HepG2 (cell line): Measurements from ENCODE around the gene SLC13A5. TPM values are rescaled to one million over a fixed set of nuclear protein-coding genes. Genes with fewer than 3 reads are reported as not detected.

ENCODE experiments used
- ATAC-seq: fragments of 200-7000 bp; cut with Tn5 transposase; 3 replicates; pipeline ENCODE4 v1.9.1; 2020; ENCODE audit warnings: mild to moderate bottlenecking, moderate library complexity
- BruUV-seq: library from RNA; stranded (reverse); fragments of 400-500 nt; replicated peaks from 2 replicates; lab custom pipeline; 2021; lab: Mats Ljungman, UMichigan
- CTCF ChIA-PET: fragments of 300-600 bp; formaldehyde crosslinking; extraction: SDS; loops from one replicate; lab custom pipeline; 2021; ENCODE audit warnings: low total read pairs, inconsistent platforms, low intra/inter-chr PET ratio; lab: Yijun Ruan, JAX
- POLR2A ChIA-PET: fragments of 350-600 bp; sonication (Branson Sonifier 250); formaldehyde crosslinking; loops from one replicate; lab custom pipeline; 2020; ENCODE audit warnings: antibody characterized with exemption, inconsistent platforms; lab: Yijun Ruan, JAX
- DNase-seq: peaks from one replicate; pipeline ENCODE4 v3.0.0-alpha.2; 2015; ENCODE audit warnings: low spot score
- FAIRE-seq: peaks from 3 replicates; lab custom pipeline; 2011; peaks lifted over from hg19 to GRCh38; lab: Jason Lieb, UNC
- H2AFZ ChIP-seq: one replicate; pipeline ENCODE4 v1.6.1; 2011; ENCODE audit warnings: low read length, inconsistent platforms
- H3K27ac ChIP-seq: fragments of 300-600 bp; 3 replicates; pipeline ENCODE4 v1.8.0; 2011; ENCODE audit warnings: mixed run types, mild to moderate bottlenecking, mixed read lengths, low read length, inconsistent platforms; ENCODE audit not compliant: insufficient read depth; ENCODE audit errors: extremely low read length
- H3K27me3 ChIP-seq, 2 experiments: fragments of 200-600 bp in 1 of 2; 2 replicates in 1 of 2; 3 replicates in 1 of 2; pipeline versions ENCODE4 v1.6.0 to v1.8.0; 2011; ENCODE audit warnings: low read length in 2 of 2, mild to moderate bottlenecking in 2 of 2, moderate library complexity in 2 of 2, inconsistent platforms in 1 of 2; ENCODE audit not compliant: insufficient read depth in 2 of 2, control insufficient read depth in 1 of 2
- H3K36me3 ChIP-seq, 2 experiments: fragments of 200-600 bp in 1 of 2; replicated peaks in 1 of 2; 2 replicates in 1 of 2; 3 replicates in 1 of 2; pipeline versions ENCODE4 v1.5.1 to v1.8.0; 2011; ENCODE audit warnings: low read length in 2 of 2, inconsistent platforms in 1 of 2; ENCODE audit not compliant: insufficient read depth in 2 of 2, control insufficient read depth in 1 of 2
- H3K4me1 ChIP-seq: 2 replicates; pipeline ENCODE4 v1.5.1; 2012; ENCODE audit warnings: low read length, inconsistent platforms; ENCODE audit not compliant: insufficient read depth
- H3K4me2 ChIP-seq: 2 replicates; pipeline ENCODE4 v1.6.0; 2011; ENCODE audit warnings: low read depth, low read length, inconsistent platforms
- H3K4me3 ChIP-seq, 3 experiments: fragments of 200-600 bp in 1 of 3; sonication (generic), shearing (Covaris generic) in 1 of 3; replicated peaks in 1 of 3; 2 replicates each; pipeline ENCODE4 v1.5.1; 2011 to 2016; ENCODE audit warnings: low read length in 3 of 3, inconsistent platforms in 2 of 3, low read depth in 2 of 3, mild to moderate bottlenecking in 2 of 3, control low read depth in 1 of 3, mixed read lengths in 1 of 3; ENCODE audit not compliant: insufficient read depth in 1 of 3
- H3K79me2 ChIP-seq: one replicate; pipeline ENCODE4 v1.6.1; 2011; ENCODE audit warnings: low read length, inconsistent platforms; ENCODE audit not compliant: insufficient read depth
- H3K9ac ChIP-seq: 2 replicates; pipeline ENCODE4 v1.6.0; 2011; ENCODE audit warnings: mild to moderate bottlenecking, low read depth, low read length, inconsistent platforms; ENCODE audit not compliant: insufficient read depth
- H3K9me3 ChIP-seq: 2 replicates; pipeline ENCODE4 v1.5.1; 2012; ENCODE audit warnings: mild to moderate bottlenecking, low read length
- H4K20me1 ChIP-seq: 2 replicates; pipeline ENCODE4 v1.6.0; 2011; ENCODE audit warnings: inconsistent platforms, mild to moderate bottlenecking, low read length, moderate library complexity; ENCODE audit not compliant: insufficient read depth
- ATF4 ChIP-seq, 2 experiments: fragments of 450-650 bp in 1 of 2; sonication (generic) in 1 of 2; formaldehyde crosslinking; IDR thresholded peaks; 2 replicates each; pipeline versions ENCODE4 v1.5.0 to v1.8.0; 2020 to 2022; ENCODE audit warnings: mild to moderate bottlenecking in 1 of 2, missing genetic modification reagents in 1 of 2
- CBX2 ChIP-seq, 2 experiments: fragments of 200-600 bp in 1 of 2; sonication (generic); formaldehyde crosslinking in 1 of 2; IDR thresholded peaks; 2 replicates each; pipeline versions ENCODE4 v1.7.0 to v1.8.1; 2018 to 2022; ENCODE audit warnings: low read depth in 2 of 2, low read length in 1 of 2, mild to moderate bottlenecking in 1 of 2, missing genetic modification reagents in 1 of 2
- CEBPB ChIP-seq: IDR thresholded peaks from 2 replicates; pipeline ENCODE4 v1.6.1; 2011; ENCODE audit warnings: low read depth, low read length, improper control_type of control experiment, borderline replicate concordance
- FOXP1 ChIP-seq, 2 experiments: fragments of 450-650 bp in 1 of 2; IDR thresholded peaks; 2 replicates each; pipeline ENCODE4 v1.6.1; 2017 to 2018; ENCODE audit warnings: antibody characterized with exemption in 1 of 2
- HNF4A ChIP-seq: sonication (generic); formaldehyde crosslinking; IDR thresholded peaks from 2 replicates; pipeline ENCODE4 v1.4.0; 2020; ENCODE audit warnings: missing genetic modification reagents
- IKZF5 ChIP-seq: IDR thresholded peaks from 2 replicates; pipeline ENCODE4 v1.6.1; 2018; ENCODE audit warnings: missing genetic modification reagents, mild to moderate bottlenecking, missing compliant biosample characterization
- MED1 ChIP-seq: sonication (generic); formaldehyde crosslinking; IDR thresholded peaks from 2 replicates; pipeline ENCODE4 v1.4.0; 2020; ENCODE audit warnings: missing genetic modification reagents
- NCOA2 ChIP-seq: sonication (generic); formaldehyde crosslinking; IDR thresholded peaks from 2 replicates; pipeline ENCODE4 v1.8.0; 2022; ENCODE audit warnings: inconsistent platforms
- PHF5A ChIP-seq: IDR thresholded peaks from one replicate; pipeline ENCODE4 v1.6.1; 2018; ENCODE audit warnings: low read depth, missing genetic modification reagents; ENCODE audit not compliant: unreplicated experiment
- SALL1 ChIP-seq: sonication (generic); formaldehyde crosslinking; IDR thresholded peaks from 2 replicates; pipeline ENCODE4 v1.8.0; 2022; ENCODE audit warnings: mild to moderate bottlenecking, missing genetic modification reagents
- SP140L ChIP-seq: sonication (generic); formaldehyde crosslinking; IDR thresholded peaks from 2 replicates; pipeline ENCODE4 v1.4.0; 2020; ENCODE audit warnings: missing genetic modification reagents, borderline replicate concordance
- ZFP91 ChIP-seq: sonication (generic); formaldehyde crosslinking; IDR thresholded peaks from 2 replicates; pipeline ENCODE4 v1.9.0; 2022; ENCODE audit warnings: missing genetic modification reagents, mild to moderate bottlenecking, borderline replicate concordance
- ZNF451 ChIP-seq: sonication (generic); formaldehyde crosslinking; IDR thresholded peaks from 2 replicates; pipeline ENCODE4 v1.5.0; 2020; ENCODE audit warnings: mild to moderate bottlenecking, missing genetic modification reagents
- ZNF609 ChIP-seq: sonication (generic); formaldehyde crosslinking; IDR thresholded peaks from 2 replicates; pipeline ENCODE4 v1.4.0; 2020; ENCODE audit warnings: mild to moderate bottlenecking, missing genetic modification reagents, borderline replicate concordance
- ZNF790 ChIP-seq: sonication (generic); formaldehyde crosslinking; IDR thresholded peaks from 2 replicates; pipeline ENCODE4 v1.8.0; 2022; ENCODE audit warnings: missing genetic modification reagents, mild to moderate bottlenecking, borderline replicate concordance
- WGBS: methylation state at CpG from one replicate; pipeline ENCODE4 v1.1.6; 2017; ENCODE audit warnings: low lambda C conversion rate; 5-methylcytosine and 5-hydroxymethylcytosine counted together
- in situ Hi-C: cut with HindIII; loops from 2 replicates; pipeline ENCODE4 v1.10.0; 2017; ENCODE audit warnings: low pct_unique_long_range_greater_than_20kb; ENCODE audit not compliant: extremely low pct_ligation_motif_present
- intact Hi-C: fragments of 100-400 bp; cut with micrococcal nuclease; formaldehyde crosslinking; loops from one replicate; pipeline ENCODE4 v1.10.0; 2022; ENCODE audit not compliant: unreplicated experiment
- polyA plus RNA-seq, 8 experiments: library from polyadenylated mRNA; depleted of rRNA in 3 of 8; stranded (reverse) in 7 of 8; unstranded in 1 of 8; fragments of >200 nt; fragmentation: Illumina TruSeq in 4 of 8; extraction: Trizol in 4 of 8; gene quantifications; 2 replicates each; pipeline versions ENCODE4 v1.2.1 to v1.2.3, GENCODE V29; 2011 to 2016; ENCODE audit warnings: low read depth in 4 of 8, missing spikeins in 1 of 8, mixed read lengths in 1 of 8; ENCODE audit not compliant: insufficient read depth in 1 of 8
- total RNA-seq, 5 experiments: library from RNA; depleted of rRNA; stranded (reverse); fragments of >200 nt; fragmentation: Illumina TruSeq; extraction: Trizol; gene quantifications; 2 replicates each; pipeline ENCODE4 v1.2.3, GENCODE V29; 2016; ENCODE audit warnings: low read depth in 1 of 5

SLC13A5 gene
- total and polyA plus RNA-seq, 2 of the 13 experiments (the other 11 are each of a cell fraction or from before 2014, with no cell fraction given), result 42.8 to 310 TPM

- Histone ChIP-seq H3K27me3 (no peaks in the 10 kb centered on the region; a peak in 1 of 5 replicates), H3K4me1 (peaks cover 95% of the 10 kb centered on the region), H3K9ac (no peak overlapping the region), H4K20me1 (no peaks in the 10 kb centered on the region), H3K36me3 (no peaks in the 10 kb centered on the region), H3K9me3 (no peaks in the 10 kb centered on the region), H3K4me3 (no peak overlapping the region), H3K4me2 (peak overlapping the region; percentile 66), H3K27ac (peak overlapping the region; percentile 15), H3K79me2 (no peaks in the 10 kb centered on the region), H2AFZ (no peak overlapping the region)
- in situ Hi-C loops, result no loop called here
- POLR2A ChIA-PET, result interaction anchor here (0.6 to 7.7 kb wide), 5 partner anchors 10 to 42 kb away, joined by 3 to 265 read pairs (median 4); partner anchors contain the start of gene SLC13A5
- ATAC-seq (no peak; the same call in 2 of the 3 replicates), FAIRE-seq (no peak), DNase-seq (peak; percentile 28)
- BruUV-seq, result no TSS peak
- WGBS, result 2% methylated on average over 5 of the region's 5 CpGs
- CTCF ChIA-PET, result no interaction called here
- intact Hi-C loops, result loop anchor here (2.0 kb wide), 2 partner anchors 15 to 19 kb away; no protein-coding TSS in a partner anchor
- TF ChIP-seq MED1 (CRISPR knock-in tag), result 0 out of 2 replicates have a peak, but pooled peaks have one; percentile 18
- peak; percentile 55; the same call in 1 of the 2 replicates for TF ChIP-seq HNF4A
- TF ChIP-seq FOXP1 (IDR thresholded peaks at IDR 0.05), result no peak
- TF ChIP-seq FOXP1 (CRISPR knock-in tag; IDR thresholded peaks at IDR 0.05), result peak; percentile 29; the same call in 1 of the 2 replicates
- TF ChIP-seq ZNF609 (CRISPR knock-in tag), result no peak
- TF ChIP-seq CBX2 (IDR thresholded peaks at IDR 0.05; ENCODE audit: low read depth, low read length), result no peak
- no peak for TF ChIP-seq CBX2 (CRISPR knock-in tag; IDR thresholded peaks at IDR 0.05; ENCODE audit: low read depth)
- TF ChIP-seq CEBPB, result peak; percentile 33; the same call in 1 of the 2 replicates
- TF ChIP-seq NCOA2 (CRISPR knock-in tag), result 0 out of 2 replicates have a peak, but pooled peaks have one; percentile 11
- TF ChIP-seq SALL1 (CRISPR knock-in tag), result 0 out of 2 replicates have a peak, but pooled peaks have one; percentile 6
- TF ChIP-seq ZNF451 (CRISPR knock-in tag), result no peak
- no peak for TF ChIP-seq IKZF5 (CRISPR knock-in tag)
- TF ChIP-seq SP140L (CRISPR knock-in tag), result no peak
- no peak for TF ChIP-seq PHF5A (CRISPR knock-in tag)
- TF ChIP-seq ZFP91 (CRISPR knock-in tag), result no peak
- TF ChIP-seq ATF4 (CRISPR knock-in tag; IDR thresholded peaks at IDR 0.05), result peak in 1 of 2 experiments; percentile 51; a peak in 2 of 4 replicates
- TF ChIP-seq ZNF790 (CRISPR knock-in tag), result no peak
These were observed 31.5 kb downstream of the SLC13A5 start for GRCh38 chr17:6681671-6682070.
